Left kidney (tissue), 2 donors: ENCODE results near the gene RASL10A. TPM values are rescaled to one million over a fixed set of nuclear protein-coding genes. Genes with fewer than 3 reads are reported as not detected.

Experiments used
- DNase-seq: peaks from one replicate; pipeline ENCODE4 v3.0.0-alpha.2; 2013
- polyA plus RNA-seq: library from polyadenylated mRNA; unstranded; fragments of 120-200 nt; gene quantifications from one replicate; pipeline ENCODE4 v1.2.1, GENCODE V29; 2013; ENCODE audit not compliant: insufficient read length

RASL10A gene
- polyA plus RNA-seq, 1 donor, result 0.40 TPM

GRCh38 chr22:29339381-29340235, 24.1 kb upstream of the RASL10A start:
- no peak for DNase-seq

GRCh38 chr22:29338398-29338797, 22.9 kb upstream of the RASL10A start:
- DNase-seq, result no peak

- no peak for DNase-seq
These were observed 22.3 kb upstream of the RASL10A start for GRCh38 chr22:29337631-29338284.

- no peak for DNase-seq
These were observed 21.4 kb upstream of the RASL10A start for GRCh38 chr22:29336751-29337490.

GRCh38 chr22:29335656-29336055, 20.2 kb upstream of the RASL10A start:
- no peak for DNase-seq

GRCh38 chr22:29334696-29335344, 19.3 kb upstream of the RASL10A start:
- DNase-seq, result no peak

GRCh38 chr22:29334148-29334547, 18.7 kb upstream of the RASL10A start:
- DNase-seq, result no peak

GRCh38 chr22:29332886-29333496, 17.5 kb upstream of the RASL10A start:
- no peak for DNase-seq

GRCh38 chr22:29331658-29332300, 16.3 kb upstream of the RASL10A start:
- DNase-seq, result no peak

- DNase-seq, result no peak
These were observed 15.7 kb upstream of the RASL10A start for GRCh38 chr22:29331213-29331612.

GRCh38 chr22:29330753-29331152, 15.3 kb upstream of the RASL10A start:
- DNase-seq, result no peak

GRCh38 chr22:29330291-29330690, 14.8 kb upstream of the RASL10A start:
- no peak for DNase-seq

GRCh38 chr22:29329581-29329980, 14.1 kb upstream of the RASL10A start:
- no peak for DNase-seq

- no peak for DNase-seq
These were observed 13.3 kb upstream of the RASL10A start for GRCh38 chr22:29328566-29329500.

GRCh38 chr22:29328055-29328454, 12.6 kb upstream of the RASL10A start:
- DNase-seq, result no peak

GRCh38 chr22:29327089-29327764, 11.7 kb upstream of the RASL10A start:
- DNase-seq, result no peak

- DNase-seq, result no peak
These were observed 11.0 kb upstream of the RASL10A start for GRCh38 chr22:29326481-29326880.

GRCh38 chr22:29325785-29326315, 10.4 kb upstream of the RASL10A start:
- no peak for DNase-seq

GRCh38 chr22:29325356-29325755, 9.9 kb upstream of the RASL10A start:
- no peak for DNase-seq
